WTC11 (cell line): ENCODE measurements around the gene SCN9A. TPM values are rescaled to one million over a fixed set of nuclear protein-coding genes. Genes with fewer than 3 reads are reported as not detected.

Source experiments
- ATAC-seq: fragments of 200-7000 bp; cut with Tn5 transposase; 2 replicates; pipeline ENCODE4 v1.10.0; 2021; ENCODE audit warnings: mild to moderate bottlenecking, moderate library complexity
- CTCF ChIA-PET: fragments of 300-600 bp; sonication (Branson Sonifier 250); formaldehyde crosslinking; loops from one replicate; lab custom pipeline; 2021; ENCODE audit warnings: antibody characterized with exemption; lab: Charles Lee
- POLR2A ChIA-PET: fragments of 350-600 bp; sonication (Branson Sonifier 250); formaldehyde crosslinking; loops from one replicate; lab custom pipeline; 2021; ENCODE audit warnings: antibody characterized with exemption; lab: Charles Lee
- DNase-seq: peaks from one replicate; pipeline ENCODE4 v3.0.0; 2021; ENCODE audit warnings: low spot score
- H3K27ac Mint-ChIP-seq: 2 replicates; pipeline ENCODE4 v1.8.0; 2021; ENCODE audit warnings: mixed read lengths
- H3K27me3 Mint-ChIP-seq: 2 replicates; pipeline ENCODE4 v1.8.0; 2021; ENCODE audit warnings: low read depth, mild to moderate bottlenecking, moderate library complexity, mixed read lengths
- H3K36me3 Mint-ChIP-seq: 2 replicates; pipeline ENCODE4 v1.8.0; 2021; ENCODE audit warnings: mixed read lengths
- H3K4me1 Mint-ChIP-seq: 2 replicates; pipeline ENCODE4 v1.8.0; 2022; ENCODE audit warnings: mixed read lengths
- H3K4me3 Mint-ChIP-seq: 2 replicates; pipeline ENCODE4 v1.8.0; 2021; ENCODE audit warnings: mild to moderate bottlenecking, moderate library complexity, mixed read lengths
- H3K9me3 Mint-ChIP-seq: 2 replicates; pipeline ENCODE4 v1.8.0; 2021; ENCODE audit warnings: mixed read lengths
- ETV6 ChIP-seq: sonication (generic); formaldehyde crosslinking; IDR thresholded peaks from 2 replicates; pipeline ENCODE4 v1.8.1; 2022; ENCODE audit warnings: mild to moderate bottlenecking, missing genetic modification reagents
- FOXP1 ChIP-seq: sonication (generic); formaldehyde crosslinking; IDR thresholded peaks from 2 replicates; pipeline ENCODE4 v1.8.0; 2022; ENCODE audit warnings: missing genetic modification reagents, mild to moderate bottlenecking, moderate library complexity, borderline replicate concordance
- GABPB1 ChIP-seq: sonication (generic); formaldehyde crosslinking; IDR thresholded peaks from 2 replicates; pipeline ENCODE4 v1.8.1; 2023; ENCODE audit warnings: mild to moderate bottlenecking, missing genetic modification reagents
- GTF2I ChIP-seq: fragments of 250-450 bp; sonication (Bioruptor Pico); conservative IDR thresholded peaks from 2 replicates; pipeline ENCODE4 v1.4.0; 2021; ENCODE audit warnings: mild to moderate bottlenecking
- KAT7 ChIP-seq: sonication (generic); formaldehyde crosslinking; IDR thresholded peaks from 2 replicates; pipeline ENCODE4 v1.8.1; 2023; ENCODE audit warnings: missing genetic modification reagents, mild to moderate bottlenecking, borderline replicate concordance
- MAX ChIP-seq: sonication (generic); formaldehyde crosslinking; IDR thresholded peaks from 2 replicates; pipeline ENCODE4 v1.8.0; 2022; ENCODE audit warnings: mild to moderate bottlenecking, missing genetic modification reagents
- MYBL2 ChIP-seq: sonication (generic); formaldehyde crosslinking; IDR thresholded peaks from 2 replicates; pipeline ENCODE4 v1.8.1; 2023; ENCODE audit warnings: mild to moderate bottlenecking, moderate library complexity, missing genetic modification reagents
- NFE2L1 ChIP-seq: sonication (generic); formaldehyde crosslinking; IDR thresholded peaks from 2 replicates; pipeline ENCODE4 v1.8.1; 2023; ENCODE audit warnings: missing genetic modification reagents
- NFYB ChIP-seq: sonication (generic); formaldehyde crosslinking; conservative IDR thresholded peaks from 2 replicates; pipeline ENCODE4 v1.8.0; 2022; ENCODE audit warnings: low read depth, missing genetic modification reagents
- NR2C2 ChIP-seq: sonication (generic); formaldehyde crosslinking; IDR thresholded peaks from 2 replicates; pipeline ENCODE4 v1.8.0; 2022; ENCODE audit warnings: mild to moderate bottlenecking, missing genetic modification reagents
- RELA ChIP-seq: sonication (generic); formaldehyde crosslinking; IDR thresholded peaks from 2 replicates; pipeline ENCODE4 v1.8.1; 2022; ENCODE audit warnings: missing genetic modification reagents, mild to moderate bottlenecking, borderline replicate concordance
- TCF7 ChIP-seq: sonication (generic); formaldehyde crosslinking; IDR thresholded peaks from 2 replicates; pipeline ENCODE4 v1.8.0; 2022; ENCODE audit warnings: mild to moderate bottlenecking, low read depth, missing genetic modification reagents, moderate library complexity
- TEAD1 ChIP-seq: sonication (generic); formaldehyde crosslinking; IDR thresholded peaks from 2 replicates; pipeline ENCODE4 v1.8.0; 2022; ENCODE audit warnings: mild to moderate bottlenecking, missing genetic modification reagents
- USF1 ChIP-seq: sonication (generic); formaldehyde crosslinking; IDR thresholded peaks from 2 replicates; pipeline ENCODE4 v1.8.0; 2022; ENCODE audit warnings: mild to moderate bottlenecking, missing genetic modification reagents
- ZNF396 ChIP-seq: fragments of 250-450 bp; sonication (Bioruptor Pico); IDR thresholded peaks from 2 replicates; pipeline ENCODE4 v1.8.0; 2021; ENCODE audit warnings: mild to moderate bottlenecking, moderate library complexity, borderline replicate concordance
- total RNA-seq: library from RNA; stranded (reverse); gene quantifications from 3 replicates; pipeline ENCODE4 v1.2.3, GENCODE V29; 2021
- TF ChIP-seq, protein P1 (sequence below): sonication (generic); formaldehyde crosslinking; IDR thresholded peaks from 2 replicates; pipeline ENCODE4 v1.8.0; 2023; ENCODE audit warnings: missing genetic modification reagents, mild to moderate bottlenecking, borderline replicate concordance
- TF ChIP-seq, protein P2 (sequence below): fragments of 200-600 bp; IDR thresholded peaks from 2 replicates; pipeline ENCODE4 v1.8.0; 2022; ENCODE audit warnings: antibody characterized with exemption
- TF ChIP-seq, protein P3 (sequence below): fragments of 250-450 bp; sonication (Bioruptor Pico); IDR thresholded peaks from 2 replicates; pipeline ENCODE4 v1.9.0; 2021; ENCODE audit warnings: mild to moderate bottlenecking, borderline replicate concordance

Gene SCN9A
- total RNA-seq, 1 experiment from 2014 or later, result 7.3 TPM

DNA sequence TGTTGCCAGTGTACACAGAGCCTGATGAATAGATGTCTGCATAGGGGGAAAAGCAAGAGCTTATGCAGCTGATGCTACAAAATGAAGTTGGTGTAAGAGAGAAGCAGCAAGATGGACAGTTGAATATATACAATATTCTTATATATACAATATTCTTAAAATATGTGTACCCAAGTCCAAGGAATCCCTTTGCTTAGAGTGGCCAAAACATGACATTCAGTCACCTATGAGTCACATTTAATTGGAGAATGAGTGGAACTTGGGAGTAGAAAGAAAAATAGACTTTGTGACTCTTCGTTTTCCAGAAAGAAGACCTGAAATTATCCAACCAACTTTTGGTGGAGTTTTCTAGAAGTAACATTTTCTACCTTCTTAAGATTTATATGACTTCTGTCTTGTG lies 81.8 kb downstream of the SCN9A start (continued):
- TF ChIP-seq, protein P1, sequence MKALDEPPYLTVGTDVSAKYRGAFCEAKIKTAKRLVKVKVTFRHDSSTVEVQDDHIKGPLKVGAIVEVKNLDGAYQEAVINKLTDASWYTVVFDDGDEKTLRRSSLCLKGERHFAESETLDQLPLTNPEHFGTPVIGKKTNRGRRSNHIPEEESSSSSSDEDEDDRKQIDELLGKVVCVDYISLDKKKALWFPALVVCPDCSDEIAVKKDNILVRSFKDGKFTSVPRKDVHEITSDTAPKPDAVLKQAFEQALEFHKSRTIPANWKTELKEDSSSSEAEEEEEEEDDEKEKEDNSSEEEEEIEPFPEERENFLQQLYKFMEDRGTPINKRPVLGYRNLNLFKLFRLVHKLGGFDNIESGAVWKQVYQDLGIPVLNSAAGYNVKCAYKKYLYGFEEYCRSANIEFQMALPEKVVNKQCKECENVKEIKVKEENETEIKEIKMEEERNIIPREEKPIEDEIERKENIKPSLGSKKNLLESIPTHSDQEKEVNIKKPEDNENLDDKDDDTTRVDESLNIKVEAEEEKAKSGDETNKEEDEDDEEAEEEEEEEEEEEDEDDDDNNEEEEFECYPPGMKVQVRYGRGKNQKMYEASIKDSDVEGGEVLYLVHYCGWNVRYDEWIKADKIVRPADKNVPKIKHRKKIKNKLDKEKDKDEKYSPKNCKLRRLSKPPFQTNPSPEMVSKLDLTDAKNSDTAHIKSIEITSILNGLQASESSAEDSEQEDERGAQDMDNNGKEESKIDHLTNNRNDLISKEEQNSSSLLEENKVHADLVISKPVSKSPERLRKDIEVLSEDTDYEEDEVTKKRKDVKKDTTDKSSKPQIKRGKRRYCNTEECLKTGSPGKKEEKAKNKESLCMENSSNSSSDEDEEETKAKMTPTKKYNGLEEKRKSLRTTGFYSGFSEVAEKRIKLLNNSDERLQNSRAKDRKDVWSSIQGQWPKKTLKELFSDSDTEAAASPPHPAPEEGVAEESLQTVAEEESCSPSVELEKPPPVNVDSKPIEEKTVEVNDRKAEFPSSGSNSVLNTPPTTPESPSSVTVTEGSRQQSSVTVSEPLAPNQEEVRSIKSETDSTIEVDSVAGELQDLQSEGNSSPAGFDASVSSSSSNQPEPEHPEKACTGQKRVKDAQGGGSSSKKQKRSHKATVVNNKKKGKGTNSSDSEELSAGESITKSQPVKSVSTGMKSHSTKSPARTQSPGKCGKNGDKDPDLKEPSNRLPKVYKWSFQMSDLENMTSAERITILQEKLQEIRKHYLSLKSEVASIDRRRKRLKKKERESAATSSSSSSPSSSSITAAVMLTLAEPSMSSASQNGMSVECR (CRISPR knock-in tag), result no peak
- TF ChIP-seq TCF7 (no peak), FOXP1 (no peak)
- TF ChIP-seq, all 79 proteins: peak for 0

GRCh38 chr2:166285215-166285614 lies 90.5 kb downstream of the SCN9A start:
- ChIA-PET CTCF (no interaction called here), POLR2A (no interaction called here)
- Mint-ChIP-seq H3K9me3 (peaks cover 10% of the 10 kb centered on the region), H3K4me1 (peaks cover 6% of the 10 kb centered on the region), H3K27me3 (no peaks in the 10 kb centered on the region; the same call in 1 of the 2 replicates), H3K36me3 (peaks cover 9% of the 10 kb centered on the region), H3K27ac (no peak overlapping the region), H3K4me3 (no peak overlapping the region)
- ATAC-seq (no peak), DNase-seq (no peak)
- no peak for TF ChIP-seq NR2C2 (CRISPR knock-in tag)
- TF ChIP-seq USF1 (CRISPR knock-in tag), result no peak
- no peak for TF ChIP-seq GTF2I (CRISPR knock-in tag)
- no peak for TF ChIP-seq NFE2L1 (CRISPR knock-in tag)
- no peak for TF ChIP-seq GABPB1

DNA sequence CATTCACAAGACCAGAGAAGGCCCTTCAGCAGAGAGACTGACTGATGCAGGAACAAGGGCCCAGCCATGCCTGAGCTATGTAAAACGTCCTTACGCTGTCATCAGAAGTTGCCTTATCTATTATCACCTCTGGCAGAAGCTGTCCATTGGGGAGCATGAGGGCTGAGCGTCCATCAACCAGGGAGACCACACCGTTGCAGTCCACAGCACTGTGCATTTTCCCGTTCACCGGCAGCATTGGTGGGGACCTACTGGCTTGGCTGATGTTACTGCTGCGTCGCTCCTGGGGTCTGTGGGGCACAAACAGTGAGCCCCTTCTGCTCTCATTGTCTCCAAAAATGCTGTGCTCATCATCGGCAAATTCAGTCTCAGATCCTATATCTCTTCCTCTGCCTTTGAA lies 91.4 kb downstream of the SCN9A start:
- POLR2A ChIA-PET, result interaction anchor here (0.7 kb wide), 1 partner anchor 27 kb away, joined by 3 read pairs; no protein-coding TSS in a partner anchor
- no peaks in the 10 kb centered on the region; the same call in 1 of the 2 replicates for H3K27me3 Mint-ChIP-seq
- peaks cover 2% of the 10 kb centered on the region for H3K9me3 Mint-ChIP-seq
- peaks cover 6% of the 10 kb centered on the region for H3K4me1 Mint-ChIP-seq
- H3K27ac Mint-ChIP-seq, result no peak overlapping the region; the same call in 1 of the 2 replicates
- no peak overlapping the region for H3K4me3 Mint-ChIP-seq
- CTCF ChIA-PET, result interaction anchor here (0.6 kb wide), 1 partner anchor 691 kb away, joined by 3 read pairs; no protein-coding TSS in a partner anchor
- DNase-seq (no peak), ATAC-seq (no peak)
- H3K36me3 Mint-ChIP-seq, result peaks cover 1% of the 10 kb centered on the region; the same call in 1 of the 2 replicates
- TF ChIP-seq MAX (CRISPR knock-in tag) (no peak), RELA (CRISPR knock-in tag) (no peak), KAT7 (CRISPR knock-in tag) (no peak), MYBL2 (no peak), ZNF396 (CRISPR knock-in tag) (no peak), TEAD1 (CRISPR knock-in tag) (no peak), ETV6 (CRISPR knock-in tag) (no peak), NFYB (CRISPR knock-in tag) (no peak)
- TF ChIP-seq, protein P2, sequence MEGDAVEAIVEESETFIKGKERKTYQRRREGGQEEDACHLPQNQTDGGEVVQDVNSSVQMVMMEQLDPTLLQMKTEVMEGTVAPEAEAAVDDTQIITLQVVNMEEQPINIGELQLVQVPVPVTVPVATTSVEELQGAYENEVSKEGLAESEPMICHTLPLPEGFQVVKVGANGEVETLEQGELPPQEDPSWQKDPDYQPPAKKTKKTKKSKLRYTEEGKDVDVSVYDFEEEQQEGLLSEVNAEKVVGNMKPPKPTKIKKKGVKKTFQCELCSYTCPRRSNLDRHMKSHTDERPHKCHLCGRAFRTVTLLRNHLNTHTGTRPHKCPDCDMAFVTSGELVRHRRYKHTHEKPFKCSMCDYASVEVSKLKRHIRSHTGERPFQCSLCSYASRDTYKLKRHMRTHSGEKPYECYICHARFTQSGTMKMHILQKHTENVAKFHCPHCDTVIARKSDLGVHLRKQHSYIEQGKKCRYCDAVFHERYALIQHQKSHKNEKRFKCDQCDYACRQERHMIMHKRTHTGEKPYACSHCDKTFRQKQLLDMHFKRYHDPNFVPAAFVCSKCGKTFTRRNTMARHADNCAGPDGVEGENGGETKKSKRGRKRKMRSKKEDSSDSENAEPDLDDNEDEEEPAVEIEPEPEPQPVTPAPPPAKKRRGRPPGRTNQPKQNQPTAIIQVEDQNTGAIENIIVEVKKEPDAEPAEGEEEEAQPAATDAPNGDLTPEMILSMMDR, result no peak
- TF ChIP-seq, protein P1 (CRISPR knock-in tag), result no peak
- TF ChIP-seq, protein P3, sequence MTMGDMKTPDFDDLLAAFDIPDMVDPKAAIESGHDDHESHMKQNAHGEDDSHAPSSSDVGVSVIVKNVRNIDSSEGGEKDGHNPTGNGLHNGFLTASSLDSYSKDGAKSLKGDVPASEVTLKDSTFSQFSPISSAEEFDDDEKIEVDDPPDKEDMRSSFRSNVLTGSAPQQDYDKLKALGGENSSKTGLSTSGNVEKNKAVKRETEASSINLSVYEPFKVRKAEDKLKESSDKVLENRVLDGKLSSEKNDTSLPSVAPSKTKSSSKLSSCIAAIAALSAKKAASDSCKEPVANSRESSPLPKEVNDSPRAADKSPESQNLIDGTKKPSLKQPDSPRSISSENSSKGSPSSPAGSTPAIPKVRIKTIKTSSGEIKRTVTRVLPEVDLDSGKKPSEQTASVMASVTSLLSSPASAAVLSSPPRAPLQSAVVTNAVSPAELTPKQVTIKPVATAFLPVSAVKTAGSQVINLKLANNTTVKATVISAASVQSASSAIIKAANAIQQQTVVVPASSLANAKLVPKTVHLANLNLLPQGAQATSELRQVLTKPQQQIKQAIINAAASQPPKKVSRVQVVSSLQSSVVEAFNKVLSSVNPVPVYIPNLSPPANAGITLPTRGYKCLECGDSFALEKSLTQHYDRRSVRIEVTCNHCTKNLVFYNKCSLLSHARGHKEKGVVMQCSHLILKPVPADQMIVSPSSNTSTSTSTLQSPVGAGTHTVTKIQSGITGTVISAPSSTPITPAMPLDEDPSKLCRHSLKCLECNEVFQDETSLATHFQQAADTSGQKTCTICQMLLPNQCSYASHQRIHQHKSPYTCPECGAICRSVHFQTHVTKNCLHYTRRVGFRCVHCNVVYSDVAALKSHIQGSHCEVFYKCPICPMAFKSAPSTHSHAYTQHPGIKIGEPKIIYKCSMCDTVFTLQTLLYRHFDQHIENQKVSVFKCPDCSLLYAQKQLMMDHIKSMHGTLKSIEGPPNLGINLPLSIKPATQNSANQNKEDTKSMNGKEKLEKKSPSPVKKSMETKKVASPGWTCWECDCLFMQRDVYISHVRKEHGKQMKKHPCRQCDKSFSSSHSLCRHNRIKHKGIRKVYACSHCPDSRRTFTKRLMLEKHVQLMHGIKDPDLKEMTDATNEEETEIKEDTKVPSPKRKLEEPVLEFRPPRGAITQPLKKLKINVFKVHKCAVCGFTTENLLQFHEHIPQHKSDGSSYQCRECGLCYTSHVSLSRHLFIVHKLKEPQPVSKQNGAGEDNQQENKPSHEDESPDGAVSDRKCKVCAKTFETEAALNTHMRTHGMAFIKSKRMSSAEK (CRISPR knock-in tag), result no peak
